HG03097 (cell line): ENCODE results near the gene TMEM8B.

Source experiments
- ATAC-seq: cut with Tn5 transposase; IDR thresholded peaks from one replicate; pipeline ENCODE4 v1.9.1; 2021; ENCODE audit not compliant: unreplicated experiment, low FRiP score

Gene TMEM8B

GRCh38 chr9:35839926-35840325 is 10.9 kb downstream of the TMEM8B start:
- ATAC-seq, result no peak

- ATAC-seq, result no peak
Measured at GRCh38 chr9:35840881-35841644, 12.0 kb downstream of the TMEM8B start.

- ATAC-seq, result no peak
Measured at GRCh38 chr9:35841645-35841900, 12.5 kb downstream of the TMEM8B start.

GRCh38 chr9:35842020-35842745 is 13.2 kb downstream of the TMEM8B start:
- no peak for ATAC-seq

- ATAC-seq, result peak; percentile 40
Measured at GRCh38 chr9:35842795-35843194, 13.8 kb downstream of the TMEM8B start.

GRCh38 chr9:35844628-35845270 is 15.7 kb downstream of the TMEM8B start:
- ATAC-seq, result no peak

- ATAC-seq, result no peak
Measured at GRCh38 chr9:35845824-35846771, 17.1 kb downstream of the TMEM8B start.

- ATAC-seq, result peak; percentile 79
Measured at GRCh38 chr9:35847792-35848572, 19.0 kb downstream of the TMEM8B start.

GRCh38 chr9:35852267-35852815 is 23.3 kb downstream of the TMEM8B start:
- ATAC-seq, result no peak

GRCh38 chr9:35852876-35853865 is 24.1 kb downstream of the TMEM8B start:
- ATAC-seq, result no peak

- ATAC-seq, result no peak
Measured at GRCh38 chr9:35854091-35854762, 25.2 kb downstream of the TMEM8B start.

- ATAC-seq, result no peak
Measured at GRCh38 chr9:35856206-35856605, 27.2 kb downstream of the TMEM8B start.

GRCh38 chr9:35856882-35857281 is 27.9 kb downstream of the TMEM8B start:
- no peak for ATAC-seq

GRCh38 chr9:35858458-35858857 is 29.4 kb downstream of the TMEM8B start:
- ATAC-seq, result no peak

GRCh38 chr9:35859310-35859989 is 30.4 kb downstream of the TMEM8B start:
- ATAC-seq, result no peak

GRCh38 chr9:35859990-35860339 is 30.9 kb downstream of the TMEM8B start:
- no peak for ATAC-seq

- ATAC-seq, result no peak
Measured at GRCh38 chr9:35861161-35861897, 32.3 kb downstream of the TMEM8B start.
